ENCODE measurements around the gene PRPH. TPM values are rescaled to one million over a fixed set of nuclear protein-coding genes. Genes with fewer than 3 reads are reported as not detected.

PRPH gene
- total and polyA plus RNA-seq, 9 of the 15 experiments (the other 6 are each of a cell fraction or from before 2014, with no cell fraction given) = 0.27 to 1.9 (median 1.3) TPM; not detected in 1

GRCh38 chr12:49255857-49256637 lies 38.9 kb upstream of the PRPH start (continued):
- TF ChIP-seq CREM (IDR thresholded peaks at IDR 0.05; ENCODE audit: low read depth) = no peak
- no peak for TF ChIP-seq EWSR1 (IDR thresholded peaks at IDR 0.05; ENCODE audit: borderline replicate concordance, low read depth, partially characterized antibody)
- no peak for TF ChIP-seq ZNF12 (CRISPR knock-in tag; IDR thresholded peaks at IDR 0.05)
- no peak for TF ChIP-seq ZNF668 (CRISPR knock-in tag; IDR thresholded peaks at IDR 0.05)
- no peak for TF ChIP-seq RUNX1 (IDR thresholded peaks at IDR 0.05; ENCODE audit: low read depth)
- no peak for TF ChIP-seq ATF7 (IDR thresholded peaks at IDR 0.05)
- TF ChIP-seq NCOR1 (IDR thresholded peaks at IDR 0.05) = 0 out of 2 replicates have a peak, but pooled peaks have one; percentile 25
- no peak for TF ChIP-seq ZNF740 (CRISPR knock-in tag; IDR thresholded peaks at IDR 0.05)
- no peak for TF ChIP-seq ZNF740 (tag; IDR thresholded peaks at IDR 0.05)
- TF ChIP-seq PTTG1 (tag; IDR thresholded peaks at IDR 0.05; ENCODE audit: low read depth) = no peak
- TF ChIP-seq ELF1 (tag; IDR thresholded peaks at IDR 0.05) = no peak
- TF ChIP-seq HMG20A (CRISPR knock-in tag; conservative IDR thresholded peaks at IDR 0.05) = no peak
- TF ChIP-seq HMGN3 (IDR thresholded peaks at IDR 0.05; ENCODE audit: borderline replicate concordance, extremely low read depth, insufficient read length, low read depth, low read length) = no peak
- TF ChIP-seq ZNF431 (CRISPR knock-in tag; IDR thresholded peaks at IDR 0.05) = no peak
- peak; percentile 62 for TF ChIP-seq TCF3 (CRISPR knock-in tag; IDR thresholded peaks at IDR 0.05)
- no peak for TF ChIP-seq RAD21 (CRISPR knock-in tag; conservative IDR thresholded peaks at IDR 0.05 in 1 of 2, IDR thresholded peaks at IDR 0.05 in 1 of 2)
- no peak for TF ChIP-seq POLR2A (conservative IDR thresholded peaks at IDR 0.05)
- 0 out of 2 replicates have a peak, but pooled peaks have one; percentile 24 for TF ChIP-seq USF1 (CRISPR knock-in tag; IDR thresholded peaks at IDR 0.05)
- TF ChIP-seq NFIC (IDR thresholded peaks at IDR 0.05) = no peak
- no peak for TF ChIP-seq ZNF507 (tag; conservative IDR thresholded peaks at IDR 0.05)
- no peak for TF ChIP-seq ZNF282 (CRISPR knock-in tag; IDR thresholded peaks at IDR 0.05)
- TF ChIP-seq ZFP1 (CRISPR knock-in tag; IDR thresholded peaks at IDR 0.05) = no peak
- no peak for TF ChIP-seq ZNF311 (CRISPR knock-in tag; IDR thresholded peaks at IDR 0.05)
- no peak for TF ChIP-seq RFX1 (IDR thresholded peaks at IDR 0.05)
- no peak for TF ChIP-seq MAFF (IDR thresholded peaks at IDR 0.05; ENCODE audit: low read length)
- no peak for TF ChIP-seq MXD1 (CRISPR knock-in tag; IDR thresholded peaks at IDR 0.05; ENCODE audit: borderline replicate concordance, poor library complexity, severe bottlenecking)
- TF ChIP-seq ZNF717 (CRISPR knock-in tag; IDR thresholded peaks at IDR 0.05) = no peak
- TF ChIP-seq ZFP36 (IDR thresholded peaks at IDR 0.05; ENCODE audit: low read depth, low read length, partially characterized antibody) = peak; percentile 7
- TF ChIP-seq ARID1B (IDR thresholded peaks at IDR 0.05) = peak; percentile 67
- TF ChIP-seq BHLHE40 (IDR thresholded peaks at IDR 0.05; ENCODE audit: low read length) = peak; percentile 66

Data from K562 (cell line).